Activated CD8-positive, alpha-beta memory T cell treated with anti-CD3 and anti-CD28 coated beads for 24 hours (primary cell): ENCODE results near the gene PDSS2.
"Not testable (repeated sequence)": the region's sequence is repeated elsewhere in the genome, so short reads cannot be mapped to it uniquely, and the experiment has no call there.

Experiments used
- DNase-seq: peaks from one replicate; pipeline ENCODE4 v3.0.0-alpha.2; 2020

Gene PDSS2, protein sequence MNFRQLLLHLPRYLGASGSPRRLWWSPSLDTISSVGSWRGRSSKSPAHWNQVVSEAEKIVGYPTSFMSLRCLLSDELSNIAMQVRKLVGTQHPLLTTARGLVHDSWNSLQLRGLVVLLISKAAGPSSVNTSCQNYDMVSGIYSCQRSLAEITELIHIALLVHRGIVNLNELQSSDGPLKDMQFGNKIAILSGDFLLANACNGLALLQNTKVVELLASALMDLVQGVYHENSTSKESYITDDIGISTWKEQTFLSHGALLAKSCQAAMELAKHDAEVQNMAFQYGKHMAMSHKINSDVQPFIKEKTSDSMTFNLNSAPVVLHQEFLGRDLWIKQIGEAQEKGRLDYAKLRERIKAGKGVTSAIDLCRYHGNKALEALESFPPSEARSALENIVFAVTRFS

DNA sequence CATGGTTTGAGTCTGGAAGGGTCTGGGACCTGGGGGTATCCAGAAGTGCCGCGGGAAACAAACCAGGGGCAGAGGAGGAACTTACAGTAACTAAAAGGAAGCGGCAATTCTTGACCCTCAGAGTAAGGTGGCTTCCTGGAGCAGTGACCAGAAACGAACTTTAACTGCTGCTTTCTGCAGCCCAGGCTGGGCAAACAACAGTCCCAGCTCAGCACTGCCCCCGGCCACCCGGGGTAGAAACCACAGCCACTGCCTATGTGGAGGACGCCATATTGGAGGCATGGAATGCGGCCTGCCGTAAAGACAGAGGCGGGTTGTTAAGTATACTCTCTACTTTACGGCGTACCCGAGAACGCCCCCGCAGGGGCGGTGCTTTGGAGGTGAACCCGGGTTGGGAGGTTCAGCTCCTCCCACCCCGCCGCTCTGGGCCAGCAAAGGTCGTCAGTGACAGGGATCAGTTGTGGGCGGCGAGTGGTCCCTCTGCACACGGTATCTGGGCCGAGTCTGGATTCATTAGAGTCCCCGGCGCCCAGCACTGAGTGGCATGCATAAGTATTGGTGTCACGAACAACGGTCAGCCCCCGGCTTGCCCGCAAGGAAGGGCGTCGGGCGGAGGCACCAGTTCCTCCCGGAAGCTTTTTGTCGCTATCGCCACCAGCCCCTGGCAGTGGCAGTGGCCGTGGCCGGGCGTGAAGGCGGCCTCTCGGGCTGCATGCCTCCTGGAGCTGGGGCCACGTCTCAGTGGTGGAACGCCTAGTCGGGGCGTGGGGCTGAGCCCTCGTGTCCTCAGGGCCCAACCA lies at the start of gene PDSS2:
Gene PDSS2 (minus strand): TSS at position 282 of the 800 bp plus-strand sequence. CDS start 279 bp downstream, at position 3.
- DNase-seq: peak; percentile 98

DNA sequence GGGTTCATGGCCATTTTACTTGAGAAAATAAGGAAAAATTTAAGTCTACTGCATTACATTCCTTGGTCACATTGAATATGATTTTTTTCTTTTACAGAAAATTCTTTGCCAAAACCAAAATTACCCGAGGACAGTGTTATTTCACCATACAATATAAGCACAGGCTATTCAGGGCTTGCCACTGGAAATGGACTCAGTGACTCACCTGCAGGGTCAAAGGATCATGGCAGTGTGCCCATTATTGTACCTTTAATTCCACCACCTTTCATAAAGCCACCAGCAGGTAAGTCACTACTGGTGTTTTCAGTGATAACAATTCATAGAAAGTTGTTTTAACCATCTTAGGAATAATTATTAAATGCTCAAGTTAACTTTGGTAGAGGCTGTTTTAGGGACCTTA lies 46.8 kb upstream of the PDSS2 start:
- DNase-seq: no peak

DNA sequence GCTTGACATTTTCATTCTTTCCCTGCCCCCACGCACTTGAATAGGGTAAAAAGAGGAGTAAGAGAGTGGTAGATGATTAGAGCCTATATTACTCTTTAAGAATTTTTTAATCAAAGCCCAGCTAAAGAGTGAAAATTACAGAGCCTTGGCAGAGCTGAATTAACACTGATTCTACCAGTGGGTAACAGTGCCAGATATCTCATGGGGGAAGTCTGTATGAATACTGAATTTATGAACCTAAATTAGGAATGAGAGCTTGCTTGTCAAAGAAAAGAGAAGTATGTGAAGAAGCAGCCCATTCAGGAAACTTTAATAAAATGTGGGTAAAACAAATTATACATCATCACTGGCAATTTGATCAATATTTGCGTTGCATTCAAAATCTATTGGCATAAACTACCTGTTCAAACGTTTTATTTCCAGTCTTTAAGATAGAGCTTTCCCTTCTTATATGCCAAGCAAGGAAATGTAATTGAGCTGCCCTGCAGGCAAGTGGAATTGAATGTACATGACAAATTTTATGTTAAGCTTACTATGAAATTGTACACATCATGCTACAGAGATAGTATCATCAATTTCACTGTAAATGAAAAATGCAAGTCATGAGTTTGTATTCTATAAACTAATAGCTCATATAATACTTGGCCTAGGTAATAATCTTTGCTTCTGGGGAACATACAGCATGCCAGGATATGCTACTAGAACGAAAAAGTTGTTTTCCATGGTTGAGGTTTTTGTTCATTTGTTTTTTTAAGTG lies 45.1 kb upstream of the PDSS2 start:
- DNase-seq: no peak

DNA sequence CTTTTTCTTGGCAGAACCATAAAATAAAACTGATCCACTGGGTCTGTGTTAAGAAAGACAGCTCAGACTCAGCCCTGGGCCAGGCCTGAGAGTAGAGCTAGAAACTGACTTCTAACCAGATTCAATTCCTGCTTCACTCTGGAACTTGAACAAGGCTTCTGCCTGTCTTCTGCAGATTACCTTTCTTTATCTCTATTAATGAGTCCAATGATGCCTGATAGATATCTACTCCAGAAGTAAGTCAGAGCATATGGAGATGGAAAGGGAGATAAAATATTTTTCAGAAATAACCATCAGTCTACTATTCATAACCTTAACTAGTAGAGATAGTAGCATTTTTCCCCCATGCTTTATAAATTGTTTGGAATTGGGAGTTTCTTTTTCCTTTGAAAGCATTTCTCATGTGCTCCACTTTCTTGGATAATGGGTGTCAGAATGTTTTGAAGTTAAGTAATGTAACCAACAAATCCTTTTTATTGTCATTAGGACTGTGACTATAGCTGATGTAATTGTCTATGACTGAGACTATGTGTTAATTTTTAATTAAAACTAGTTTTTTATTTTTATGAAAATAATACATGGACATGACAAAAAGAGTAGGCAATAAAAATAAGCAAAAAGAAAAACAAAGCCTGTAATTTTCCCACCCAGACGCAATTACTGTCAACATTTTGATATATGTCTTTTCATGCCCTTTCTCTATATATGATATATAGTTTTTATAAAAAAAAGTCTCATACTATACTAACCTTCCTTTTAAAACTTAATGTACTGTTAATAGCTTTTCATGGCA lies 37.7 kb upstream of the PDSS2 start:
- no peak for DNase-seq

DNA sequence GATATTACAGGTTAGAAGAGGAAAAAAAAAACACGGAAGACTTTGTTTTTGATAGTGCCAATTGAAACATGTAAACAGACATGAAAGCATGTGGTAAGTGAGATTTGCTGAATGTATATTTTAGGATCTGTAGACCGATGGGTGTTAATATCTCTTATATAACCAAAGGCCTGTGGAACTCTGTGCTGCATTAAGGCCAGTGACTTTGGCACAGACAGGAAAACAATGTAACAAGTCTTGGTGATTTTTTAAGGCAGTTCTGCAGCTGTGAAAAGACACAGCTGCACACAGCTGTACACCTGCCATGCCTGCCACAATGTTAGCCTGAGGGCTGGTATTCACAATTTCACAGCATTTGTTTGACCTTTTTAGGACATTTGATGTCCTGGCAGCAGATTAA lies 36.6 kb upstream of the PDSS2 start:
- DNase-seq: no peak

DNA sequence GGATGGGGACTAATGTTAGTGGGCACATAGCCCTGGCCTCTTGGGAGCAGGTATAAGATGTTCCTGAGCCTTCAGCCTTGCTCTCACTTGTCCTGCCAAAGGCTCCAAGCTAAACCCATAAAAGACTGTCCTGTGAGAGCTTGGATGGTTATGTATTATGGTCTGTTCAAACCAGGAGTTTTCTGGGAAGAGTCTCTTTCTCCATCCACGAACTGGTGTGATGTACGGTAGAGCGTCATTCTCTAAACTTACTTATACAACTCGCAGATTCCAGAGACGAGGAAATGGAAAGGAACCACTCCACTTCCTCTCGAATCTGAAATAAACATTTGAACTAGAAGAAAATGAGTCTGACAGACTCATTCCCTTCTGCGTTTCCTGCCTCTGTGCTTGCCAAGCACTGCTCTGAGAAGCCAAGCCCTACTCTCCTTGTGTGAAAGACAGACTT lies 35.9 kb upstream of the PDSS2 start:
- DNase-seq: no peak

DNA sequence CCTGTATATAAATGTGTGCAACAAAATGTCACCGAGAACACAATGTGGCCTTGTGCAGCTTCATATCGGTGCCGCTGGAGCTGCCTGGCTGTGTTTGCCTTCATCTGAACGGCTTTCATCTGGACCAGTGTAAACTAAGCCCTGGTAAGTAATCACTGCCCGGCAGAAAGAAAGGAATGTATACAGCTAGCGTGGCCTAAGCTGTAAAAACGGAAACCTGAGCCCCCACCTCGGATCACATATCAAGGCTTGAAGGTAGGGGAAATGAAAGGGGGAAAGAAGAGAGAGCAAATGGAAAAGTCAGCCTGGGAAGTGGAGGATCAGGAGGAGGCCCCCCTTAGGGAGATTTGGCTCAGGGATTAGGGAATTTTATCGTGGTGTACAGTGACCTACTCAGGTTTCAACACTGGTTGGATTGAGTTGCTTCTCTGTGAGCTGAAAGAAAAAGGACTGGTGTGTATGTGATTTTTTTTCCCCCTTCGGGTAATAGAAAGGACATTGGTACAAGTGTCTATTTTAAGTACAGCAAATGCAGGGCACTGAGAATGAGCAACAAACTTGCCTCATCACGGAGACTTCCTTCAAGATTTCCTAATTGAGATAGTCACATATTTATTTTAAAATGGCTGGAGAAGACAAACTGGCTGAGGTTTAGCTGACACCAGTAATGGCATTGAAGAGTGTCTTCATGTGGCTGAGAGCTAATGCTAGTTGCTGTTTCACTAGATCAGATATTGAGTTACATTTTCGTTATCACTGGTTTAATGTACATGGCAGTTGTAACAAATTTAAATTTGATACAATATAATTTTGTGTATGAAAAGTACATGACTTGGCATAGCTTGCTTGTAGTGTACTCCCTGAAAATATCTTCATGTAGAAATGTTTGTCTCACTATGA lies 34.0 kb upstream of the PDSS2 start:
- DNase-seq: no peak

DNA sequence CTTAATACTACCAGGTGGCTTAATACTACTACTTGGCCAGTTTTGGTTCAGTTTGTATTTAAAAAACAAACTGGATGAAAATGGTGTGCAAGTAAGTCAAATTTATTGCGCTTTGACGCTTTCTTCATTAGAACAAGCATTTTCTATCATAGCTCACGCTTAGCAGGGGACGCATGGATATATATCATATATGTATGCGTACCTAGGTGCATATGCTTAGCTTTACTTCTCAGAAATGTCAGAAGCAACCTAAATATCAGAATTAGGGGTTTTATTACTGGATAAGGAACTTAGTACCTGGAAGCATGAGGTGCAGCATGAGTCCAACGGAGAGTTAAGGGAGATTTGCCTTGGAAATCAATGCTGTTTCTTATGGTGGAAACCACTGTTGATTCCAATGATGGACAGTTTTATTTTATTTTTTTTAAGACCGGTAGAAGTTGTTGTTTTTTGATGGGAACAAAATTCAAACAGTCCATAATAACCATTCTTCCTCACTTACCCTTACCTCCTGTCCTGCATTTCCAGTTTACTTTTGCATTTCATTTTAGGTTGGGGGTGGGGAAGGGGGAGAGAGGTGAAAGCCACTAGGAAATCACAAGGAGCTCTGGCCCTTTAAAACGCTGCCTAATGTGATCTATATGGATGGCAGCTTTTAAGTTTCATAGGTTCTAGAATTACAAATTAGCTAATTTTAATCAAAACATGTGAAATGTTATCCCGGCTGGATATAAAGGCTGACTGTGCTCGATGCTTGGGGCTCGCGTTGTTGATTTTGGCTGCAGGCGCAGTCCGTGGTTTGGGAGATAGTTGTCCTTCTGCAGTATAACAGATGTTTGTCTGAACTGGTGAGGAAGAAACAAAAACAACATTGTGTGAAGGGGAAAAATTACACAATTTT lies 32.6 kb upstream of the PDSS2 start:
- no peak for DNase-seq

DNA sequence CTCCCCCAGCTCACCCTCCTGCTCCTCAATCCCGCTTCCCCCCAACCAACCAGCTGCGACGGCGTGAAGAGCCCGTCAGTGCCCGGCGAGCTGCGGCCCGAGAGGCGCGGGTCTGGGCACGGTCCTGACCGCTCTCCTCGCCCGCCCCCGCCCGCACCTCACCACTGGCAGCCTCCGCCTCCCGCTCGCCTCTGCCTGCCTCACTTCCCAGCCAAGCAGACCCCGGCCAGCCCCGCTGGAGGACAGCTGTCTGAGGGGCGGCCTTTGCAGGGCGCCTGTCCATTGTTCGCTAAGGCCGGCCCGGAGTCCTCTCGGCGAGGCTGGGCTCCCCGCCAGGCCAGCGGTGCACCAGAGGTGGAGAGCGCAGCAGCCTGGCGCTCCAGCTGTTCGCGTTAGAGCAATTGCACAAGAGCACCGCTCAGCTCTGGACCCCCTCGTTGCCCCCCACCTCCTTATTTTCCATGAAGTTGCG lies 31.8 kb upstream of the PDSS2 start:
- DNase-seq: peak; percentile 64

DNA sequence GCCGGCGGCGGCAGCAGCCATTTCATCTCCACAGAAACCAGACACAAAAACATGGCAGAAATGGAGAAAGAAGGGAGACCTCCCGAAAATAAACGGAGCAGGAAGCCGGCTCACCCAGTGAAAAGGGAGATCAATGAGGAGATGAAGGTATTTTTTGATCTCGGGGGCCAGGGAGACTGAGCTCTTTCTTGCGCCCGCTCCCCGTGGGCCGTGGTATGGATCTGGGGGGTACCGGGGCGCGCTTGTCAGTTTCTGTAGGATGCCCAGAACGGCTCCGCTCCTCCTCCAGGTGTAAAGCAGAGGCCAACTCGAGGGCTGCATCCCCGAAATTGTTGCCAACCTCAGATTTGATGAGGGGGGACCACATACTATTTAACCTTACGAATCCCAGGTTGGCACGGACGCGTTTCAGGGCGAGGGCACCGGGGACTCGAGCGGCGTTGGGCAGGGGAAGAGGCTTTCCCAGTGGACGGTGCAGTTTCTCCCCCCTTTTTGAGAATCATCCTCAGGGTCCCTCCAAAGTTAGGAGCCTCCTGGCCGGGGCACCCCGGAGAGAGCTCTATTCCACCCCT lies 31.3 kb upstream of the PDSS2 start:
- peak; percentile 66 for DNase-seq

DNA sequence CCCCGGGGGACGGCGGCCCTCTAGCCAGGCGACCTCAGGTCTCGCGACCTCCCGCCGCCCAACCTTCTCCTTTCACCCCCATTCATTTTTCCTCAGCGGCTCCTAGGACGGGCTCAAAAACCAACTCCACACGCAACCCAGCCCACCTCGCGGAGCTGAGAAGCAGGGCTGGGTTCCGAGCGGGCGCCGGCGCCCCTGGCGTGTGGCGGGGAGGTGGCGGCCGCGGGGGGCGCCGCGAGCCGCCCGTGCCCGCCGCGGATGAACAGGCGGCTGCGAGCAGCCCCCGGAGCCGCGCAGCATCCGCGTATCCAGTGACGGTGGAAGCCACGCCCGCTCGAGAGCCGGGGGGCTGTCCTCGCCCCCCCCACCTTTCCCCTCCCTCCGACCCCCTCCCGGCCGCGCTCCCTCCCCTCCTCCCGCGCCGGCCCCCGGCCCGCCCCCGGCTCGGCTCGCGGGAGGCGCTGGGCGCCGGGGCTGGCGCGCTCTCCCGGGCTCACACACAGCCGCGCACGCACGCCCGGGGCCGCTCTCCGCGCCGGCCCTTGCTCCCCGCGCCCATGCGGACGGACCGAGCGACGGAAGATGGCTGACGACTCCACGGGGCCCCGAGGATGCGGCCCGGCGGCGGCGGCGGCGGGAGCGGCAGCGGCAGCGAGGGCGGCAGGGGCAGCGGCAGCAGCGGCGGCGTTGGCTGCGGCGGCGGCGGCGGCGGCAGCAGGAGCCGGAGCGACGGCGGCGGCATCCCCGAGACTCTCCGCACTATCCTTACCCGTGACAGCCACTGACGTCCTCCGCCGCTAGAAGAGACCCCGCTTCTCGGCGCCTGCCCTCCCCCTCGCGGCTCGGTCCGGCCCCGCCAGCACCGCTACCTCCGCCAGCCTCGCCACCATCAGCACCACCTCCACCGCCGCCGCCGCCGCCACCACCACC lies 30.5 kb upstream of the PDSS2 start, which contains the start of gene SOBP:
Gene SOBP (plus strand): TSS at position 482 of the 930 bp plus-strand sequence. CDS start 500 bp downstream, outside the sequence.
- peak; percentile 80 for DNase-seq

DNA sequence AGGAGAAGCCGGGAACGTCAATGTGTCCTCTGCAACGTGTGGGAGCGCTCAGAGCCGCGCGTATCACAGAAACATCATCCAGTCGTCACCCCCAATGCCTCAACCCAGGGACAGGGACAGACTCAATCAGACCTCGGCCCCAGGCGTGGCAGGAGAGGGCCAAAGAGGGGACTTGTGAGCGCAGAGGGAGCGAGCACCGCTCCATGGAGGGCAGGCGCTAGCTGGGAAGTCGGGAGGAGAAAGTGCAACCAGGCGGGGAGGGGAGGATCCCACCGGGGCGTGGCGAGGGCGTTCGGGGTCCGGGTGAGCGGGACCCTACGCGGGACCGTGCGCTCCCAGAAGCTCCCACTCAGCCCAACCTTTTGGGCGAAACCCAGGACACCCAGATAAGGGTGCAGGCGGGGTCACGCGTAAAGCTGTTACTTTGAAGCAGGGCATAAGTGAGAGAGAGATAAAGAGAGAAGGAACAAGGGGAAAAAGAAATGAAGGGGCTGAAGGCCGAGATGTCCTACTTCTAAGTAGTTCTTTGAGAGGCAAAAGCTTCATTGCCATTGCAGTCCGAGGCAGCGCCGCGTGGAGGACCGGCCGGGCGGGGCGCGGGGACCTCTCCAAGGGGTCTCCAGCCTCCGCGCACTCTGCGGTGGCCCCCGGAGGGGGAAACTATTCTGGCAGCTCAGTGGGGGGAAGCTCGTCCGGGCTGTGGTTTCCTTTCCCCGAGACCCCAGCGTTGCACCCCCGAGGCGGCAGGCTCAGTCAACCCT lies 29.7 kb upstream of the PDSS2 start:
- DNase-seq: peak; percentile 72

DNA sequence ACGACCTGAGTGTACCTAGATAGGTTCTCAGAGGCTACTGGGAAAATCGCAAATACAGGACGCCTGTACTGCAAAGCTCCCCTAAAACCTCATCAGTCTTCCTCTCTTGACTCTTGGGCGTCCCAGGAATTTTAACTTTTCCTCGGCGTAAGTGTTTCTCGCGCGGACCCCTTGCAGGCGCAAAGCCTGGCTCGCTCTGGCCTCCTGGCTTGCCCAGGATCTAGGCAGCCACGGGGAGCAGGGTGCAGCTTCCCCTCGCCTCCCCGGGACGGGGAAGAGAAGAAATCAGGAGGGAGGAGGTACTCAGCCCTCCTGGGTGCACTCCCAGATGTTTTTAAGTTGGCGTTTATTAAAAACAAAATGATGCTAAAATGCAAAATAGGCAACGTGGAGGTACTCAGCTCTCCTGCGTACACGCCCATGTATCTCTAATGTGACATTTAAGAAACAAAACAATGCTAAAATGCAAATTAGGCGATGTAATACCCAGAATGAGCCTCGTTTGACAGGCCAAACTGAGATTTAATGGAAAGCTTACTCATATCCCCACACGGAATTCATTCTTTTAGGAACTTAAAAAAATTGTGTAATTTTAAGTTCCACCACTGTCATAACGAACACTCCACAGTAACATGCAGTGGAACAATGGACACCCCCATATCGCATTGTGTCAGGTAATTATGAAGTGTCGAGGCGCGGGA lies 29.0 kb upstream of the PDSS2 start:
- DNase-seq: peak; percentile 59

DNA sequence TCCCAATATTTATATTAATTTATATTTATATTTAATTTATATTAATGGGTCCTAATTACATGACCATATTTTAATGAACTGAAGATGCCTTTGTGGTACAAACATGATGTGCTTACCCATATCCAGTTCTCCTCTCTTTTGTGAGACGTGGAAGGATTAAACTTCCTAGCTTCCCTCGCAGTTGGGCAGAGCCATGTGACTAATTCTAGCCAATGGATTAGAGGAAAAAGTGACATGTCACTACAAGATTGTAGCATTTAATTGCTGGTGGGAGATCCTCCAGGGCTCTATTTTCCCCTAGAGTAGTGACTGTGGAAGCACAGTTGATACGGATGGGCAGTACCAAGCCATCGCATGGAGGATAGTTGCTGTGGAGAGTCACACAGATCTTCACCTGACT lies 25.8 kb upstream of the PDSS2 start:
- DNase-seq: no peak

DNA sequence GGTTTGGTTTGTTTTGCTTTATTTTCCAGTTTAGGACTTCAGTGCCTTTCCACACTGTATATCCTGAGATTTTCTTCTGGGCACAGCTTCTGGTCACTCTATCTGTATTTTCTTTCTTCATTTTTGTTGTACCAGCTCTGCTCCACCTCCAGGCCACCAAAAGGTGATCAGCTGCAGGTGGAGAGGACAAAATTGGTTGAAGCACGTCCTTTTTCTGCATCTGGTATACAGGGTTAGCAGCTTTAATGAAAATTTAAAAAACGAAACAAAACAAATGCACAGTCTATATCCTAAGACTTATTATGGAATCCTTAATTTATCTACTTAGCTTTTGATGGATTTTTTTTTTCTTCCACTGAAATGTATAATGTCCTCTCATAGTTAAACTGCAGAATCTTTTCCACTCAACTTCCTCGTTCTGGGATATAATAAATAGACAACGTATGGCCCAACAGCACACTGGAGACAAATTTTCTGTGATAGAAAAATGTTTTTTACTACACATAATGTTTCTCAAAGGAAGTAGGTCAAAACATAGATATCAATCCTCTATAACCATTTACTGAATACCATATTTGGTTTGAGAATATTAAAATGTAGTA lies 19.8 kb upstream of the PDSS2 start:
- no peak for DNase-seq

DNA sequence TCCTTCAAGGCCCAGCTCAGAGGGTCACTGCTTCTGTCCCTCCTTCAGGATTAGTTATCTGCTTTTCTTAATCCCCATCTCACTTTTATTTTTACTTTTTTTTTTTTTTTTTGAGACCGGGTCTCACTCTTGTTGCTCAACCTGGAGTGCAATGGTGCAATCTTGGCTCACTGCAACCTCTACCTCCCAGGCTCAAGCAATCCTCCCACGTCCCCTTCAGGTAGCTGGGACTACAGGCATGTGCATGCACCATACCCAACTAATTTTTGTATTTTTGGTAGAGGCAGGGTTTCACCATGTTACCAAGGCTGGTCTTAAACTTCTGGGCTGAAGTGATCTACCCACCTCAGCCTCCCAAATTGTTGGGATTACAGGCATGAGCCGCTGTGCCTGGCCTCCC lies 16.5 kb upstream of the PDSS2 start:
- DNase-seq: not testable (repeated sequence)

DNA sequence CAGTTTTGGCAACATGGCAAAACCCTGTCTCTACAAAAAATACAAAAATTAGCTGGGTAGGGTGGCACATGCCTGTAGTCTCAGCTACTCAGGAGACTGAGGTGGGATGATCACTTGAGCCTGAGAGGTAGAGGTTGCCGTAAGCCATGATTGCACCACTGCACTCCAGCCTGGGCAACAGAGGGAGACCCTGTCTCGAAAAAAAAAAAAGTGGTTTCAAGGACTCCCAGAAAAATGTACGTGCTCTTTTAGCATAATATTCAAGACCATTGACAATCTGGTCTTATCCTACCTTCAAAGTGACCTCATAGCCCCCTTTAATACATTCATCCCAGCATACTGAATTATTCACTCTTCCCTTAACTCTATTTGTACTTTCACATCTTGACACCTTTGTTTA lies 16.0 kb upstream of the PDSS2 start:
- not testable (repeated sequence) for DNase-seq
